ENCODE measurements around the gene HIVEP3.

HIVEP3 gene

DNA sequence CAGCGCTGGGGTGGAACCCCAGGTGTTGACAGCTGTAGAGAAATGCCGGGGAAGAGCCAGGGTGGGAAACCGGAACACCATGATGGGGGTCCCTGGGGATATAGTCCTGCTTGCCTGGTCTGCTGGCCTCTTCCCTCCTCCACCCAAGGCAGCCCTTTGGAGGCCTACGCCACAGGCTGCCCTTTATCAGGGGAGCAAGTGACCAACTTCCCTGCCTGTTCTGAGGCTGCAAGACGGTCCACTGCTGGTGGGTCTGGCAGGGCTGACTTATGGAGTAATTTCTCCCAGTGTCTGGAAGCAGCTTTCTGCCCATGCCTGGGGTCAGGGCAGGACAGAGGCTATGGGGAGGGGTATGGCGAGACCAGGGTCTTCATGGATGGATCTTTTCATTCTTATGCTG is 383.4 kb downstream of the HIVEP3 start:
- no peak for DNase-seq (ENCODE audit: low read depth)
- TF ChIP-seq MYC (IDR thresholded peaks at IDR 0.05; ENCODE audit: low read depth, low read length): no peak

DNA sequence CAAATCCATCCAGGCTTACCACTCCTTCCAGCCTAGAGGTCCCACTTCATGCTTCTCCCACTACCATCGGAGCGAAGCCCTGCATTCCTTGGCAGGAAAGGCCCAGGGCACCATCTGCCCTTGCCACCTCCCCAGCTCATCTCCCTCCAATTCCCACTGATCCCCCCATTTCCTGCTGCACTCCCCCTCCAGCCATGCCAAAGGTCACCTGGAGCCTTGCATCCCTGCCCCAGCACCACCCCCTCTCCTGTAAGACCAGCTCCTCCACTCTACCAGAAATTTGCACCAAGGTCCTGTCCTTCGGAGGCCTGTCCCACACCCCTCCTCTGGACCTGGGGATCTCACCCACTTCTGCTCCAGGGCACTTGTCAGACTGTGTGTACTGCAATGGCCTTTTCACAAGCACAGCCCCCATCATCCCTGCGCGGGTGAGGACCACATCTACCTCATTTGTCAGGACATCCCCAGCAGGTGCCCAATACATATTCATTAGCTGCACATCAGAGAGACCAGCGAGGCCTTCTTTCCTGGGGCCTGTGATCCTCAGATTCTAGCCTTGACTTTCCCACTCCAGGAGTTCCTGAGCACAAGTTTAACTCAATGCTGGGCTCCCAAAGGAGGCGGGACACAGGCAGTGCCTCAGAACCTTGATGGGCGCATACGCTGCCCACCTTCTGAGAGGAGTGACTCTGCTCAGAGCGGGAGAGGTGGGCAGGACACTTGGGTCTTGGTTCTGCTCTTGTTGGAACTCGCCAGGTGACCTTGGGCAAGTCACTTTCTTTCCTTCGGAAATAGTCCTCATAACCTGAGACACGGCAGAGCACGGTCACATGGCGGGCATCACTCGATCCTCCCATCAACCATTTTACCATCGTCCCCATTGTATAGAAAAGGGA is 384.3 kb downstream of the HIVEP3 start:
- TF ChIP-seq, protein P1, sequence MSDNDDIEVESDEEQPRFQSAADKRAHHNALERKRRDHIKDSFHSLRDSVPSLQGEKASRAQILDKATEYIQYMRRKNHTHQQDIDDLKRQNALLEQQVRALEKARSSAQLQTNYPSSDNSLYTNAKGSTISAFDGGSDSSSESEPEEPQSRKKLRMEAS (IDR thresholded peaks at IDR 0.05; ENCODE audit: low read depth, low read length): no peak
- TF ChIP-seq MYC (IDR thresholded peaks at IDR 0.05; ENCODE audit: low read depth, low read length) (no peak), POLR2A (IDR thresholded peaks at IDR 0.05; ENCODE audit: extremely low read depth, insufficient read length) (no peak)
- TF ChIP-seq, protein P2, sequence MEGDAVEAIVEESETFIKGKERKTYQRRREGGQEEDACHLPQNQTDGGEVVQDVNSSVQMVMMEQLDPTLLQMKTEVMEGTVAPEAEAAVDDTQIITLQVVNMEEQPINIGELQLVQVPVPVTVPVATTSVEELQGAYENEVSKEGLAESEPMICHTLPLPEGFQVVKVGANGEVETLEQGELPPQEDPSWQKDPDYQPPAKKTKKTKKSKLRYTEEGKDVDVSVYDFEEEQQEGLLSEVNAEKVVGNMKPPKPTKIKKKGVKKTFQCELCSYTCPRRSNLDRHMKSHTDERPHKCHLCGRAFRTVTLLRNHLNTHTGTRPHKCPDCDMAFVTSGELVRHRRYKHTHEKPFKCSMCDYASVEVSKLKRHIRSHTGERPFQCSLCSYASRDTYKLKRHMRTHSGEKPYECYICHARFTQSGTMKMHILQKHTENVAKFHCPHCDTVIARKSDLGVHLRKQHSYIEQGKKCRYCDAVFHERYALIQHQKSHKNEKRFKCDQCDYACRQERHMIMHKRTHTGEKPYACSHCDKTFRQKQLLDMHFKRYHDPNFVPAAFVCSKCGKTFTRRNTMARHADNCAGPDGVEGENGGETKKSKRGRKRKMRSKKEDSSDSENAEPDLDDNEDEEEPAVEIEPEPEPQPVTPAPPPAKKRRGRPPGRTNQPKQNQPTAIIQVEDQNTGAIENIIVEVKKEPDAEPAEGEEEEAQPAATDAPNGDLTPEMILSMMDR (IDR thresholded peaks at IDR 0.05; ENCODE audit: low read depth, low read length): no peak
- DNase-seq (ENCODE audit: low read depth): no peak
- no peak overlapping the region for H3K4me3 ChIP-seq (ENCODE audit: low read depth, low read length)

More for the DNA sequence above, 383.4 kb downstream of the HIVEP3 start:
- H3K4me3 ChIP-seq (ENCODE audit: low read depth, low read length): no peak overlapping the region

DNA sequence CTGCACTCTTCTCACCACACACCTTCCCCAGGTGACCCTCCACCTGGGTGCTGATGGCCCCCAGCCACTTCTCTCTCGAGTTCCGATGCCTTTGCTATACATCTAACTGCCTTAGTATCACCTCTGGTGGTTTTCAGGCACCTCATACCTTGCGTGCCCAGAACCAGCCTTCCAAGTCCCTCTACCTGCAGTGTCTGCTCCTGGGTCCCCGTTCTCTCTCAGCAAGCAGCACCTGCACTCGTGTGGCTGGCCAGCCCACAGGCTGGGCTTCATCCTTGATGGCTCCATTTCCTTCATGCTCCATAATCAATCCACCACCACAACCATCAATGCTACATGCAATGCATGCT is 385.0 kb downstream of the HIVEP3 start:
- DNase-seq (ENCODE audit: low read depth): no peak
- no peak for TF ChIP-seq POLR2A (IDR thresholded peaks at IDR 0.05; ENCODE audit: extremely low read depth, insufficient read length)
- TF ChIP-seq, protein P1 (IDR thresholded peaks at IDR 0.05; ENCODE audit: low read depth, low read length): no peak
- TF ChIP-seq, protein P2 (IDR thresholded peaks at IDR 0.05; ENCODE audit: low read depth, low read length): no peak
- TF ChIP-seq MYC (IDR thresholded peaks at IDR 0.05; ENCODE audit: low read depth, low read length): no peak
- no peak overlapping the region for H3K4me3 ChIP-seq (ENCODE audit: low read depth, low read length)

DNA sequence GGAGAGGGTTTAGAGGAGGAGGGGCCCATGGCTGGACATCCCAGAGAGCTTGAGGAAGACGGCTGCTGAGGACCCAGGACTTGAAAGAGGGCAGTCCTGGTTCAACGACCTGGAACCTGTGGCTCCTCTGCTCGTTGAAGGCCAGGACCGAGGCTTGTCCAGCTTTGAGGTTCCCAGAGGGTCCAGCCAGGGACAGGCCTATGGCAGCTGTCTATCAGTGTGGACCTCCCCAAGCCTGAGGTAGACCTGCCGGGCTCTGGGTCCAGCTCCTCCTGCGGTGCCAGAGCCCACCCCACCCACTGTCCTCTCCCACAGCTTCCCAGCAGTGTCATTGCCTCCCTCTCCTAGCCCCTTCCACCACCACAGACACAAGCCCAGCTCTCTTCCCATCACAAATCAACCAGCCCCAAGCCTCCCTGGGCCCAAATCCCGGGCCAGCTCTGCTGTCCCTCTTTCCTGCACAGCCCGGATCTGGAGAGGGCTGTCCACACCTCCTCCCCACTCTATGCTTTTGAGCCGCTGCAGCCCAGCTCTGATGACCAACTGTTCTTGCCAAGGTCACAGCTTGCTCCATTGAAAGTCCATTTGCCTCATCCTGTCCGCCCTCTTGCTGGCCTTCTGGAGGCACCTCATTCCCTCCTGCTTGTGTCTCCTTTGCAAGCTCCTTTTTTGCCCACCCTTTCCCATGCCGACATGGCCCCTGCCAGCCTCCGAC is 385.5 kb downstream of the HIVEP3 start:
- no peak for DNase-seq (ENCODE audit: low read depth)
- no peak for TF ChIP-seq MYC (IDR thresholded peaks at IDR 0.05; ENCODE audit: low read depth, low read length)
- TF ChIP-seq, protein P1 (IDR thresholded peaks at IDR 0.05; ENCODE audit: low read depth, low read length): no peak
- TF ChIP-seq, protein P2 (IDR thresholded peaks at IDR 0.05; ENCODE audit: low read depth, low read length): no peak
- TF ChIP-seq POLR2A (IDR thresholded peaks at IDR 0.05; ENCODE audit: extremely low read depth, insufficient read length): no peak
- H3K4me3 ChIP-seq (ENCODE audit: low read depth, low read length): no peak overlapping the region

DNA sequence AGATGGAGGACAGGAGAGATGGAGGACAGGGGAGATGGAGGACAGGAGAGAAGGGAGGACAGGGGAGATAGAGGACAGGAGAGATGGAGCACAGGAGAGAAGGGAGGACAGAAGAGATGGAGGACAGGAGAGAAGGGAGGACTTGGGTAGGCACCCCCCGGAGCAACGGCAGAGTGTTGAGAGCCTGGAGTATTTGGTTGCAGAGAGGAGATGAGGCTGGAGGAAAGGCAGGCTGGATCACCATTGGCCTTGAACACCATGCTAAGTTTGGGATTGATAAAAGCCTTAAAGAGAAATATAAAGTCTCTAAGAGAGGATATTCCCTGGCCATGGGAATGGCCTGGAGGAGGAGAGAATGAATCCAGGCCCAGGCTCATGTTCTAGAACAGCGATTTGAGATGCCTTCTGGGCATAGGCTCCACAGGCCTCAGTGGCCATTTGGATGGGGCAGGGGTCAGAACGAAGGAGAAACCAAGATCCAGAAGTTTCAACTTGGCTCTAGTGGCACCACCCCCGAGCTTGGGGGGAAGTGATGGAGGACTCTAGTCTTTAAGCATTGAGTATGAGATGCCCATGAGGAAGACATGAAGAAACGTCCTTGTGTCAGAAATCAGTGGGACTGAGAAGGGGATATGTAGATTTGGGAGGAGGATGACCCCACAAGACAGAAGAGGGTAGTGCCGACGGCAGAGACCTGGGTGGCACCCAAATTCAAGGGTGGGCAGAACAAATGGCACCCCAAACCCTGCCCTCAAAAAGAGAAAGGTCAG is 386.3 kb downstream of the HIVEP3 start:
- TF ChIP-seq, protein P2 (IDR thresholded peaks at IDR 0.05; ENCODE audit: low read depth, low read length): no peak
- TF ChIP-seq, protein P1 (IDR thresholded peaks at IDR 0.05; ENCODE audit: low read depth, low read length): no peak
- TF ChIP-seq MYC (IDR thresholded peaks at IDR 0.05; ENCODE audit: low read depth, low read length) (no peak), POLR2A (IDR thresholded peaks at IDR 0.05; ENCODE audit: extremely low read depth, insufficient read length) (no peak)
- DNase-seq (ENCODE audit: low read depth): no peak
- no peak overlapping the region for H3K4me3 ChIP-seq (ENCODE audit: low read depth, low read length)
